ENCODE measurements around the gene FLT3.

The FLT3 gene

GRCh38 chr13:28128030-28128429 lies 27.7 kb upstream of the FLT3 start:
- TF ChIP-seq CTCF (IDR thresholded peaks at IDR 0.05; ENCODE audit: low read depth, low read length), result no peak
- TF ChIP-seq POLR2A (IDR thresholded peaks at IDR 0.05; ENCODE audit: extremely low read depth, insufficient read length), result no peak
- TF ChIP-seq MAX (IDR thresholded peaks at IDR 0.05; ENCODE audit: low read depth, low read length), result no peak
- no peak for TF ChIP-seq MYC (IDR thresholded peaks at IDR 0.05; ENCODE audit: low read depth, low read length)
- no peak for DNase-seq (ENCODE audit: low read depth)
- no peak overlapping the region for H3K4me3 ChIP-seq (ENCODE audit: low read depth, low read length)

- no peak for DNase-seq (ENCODE audit: low read depth)
- no peak overlapping the region for H3K4me3 ChIP-seq (ENCODE audit: low read depth, low read length)
- no peak for TF ChIP-seq POLR2A (IDR thresholded peaks at IDR 0.05; ENCODE audit: extremely low read depth, insufficient read length)
- TF ChIP-seq CTCF (IDR thresholded peaks at IDR 0.05; ENCODE audit: low read depth, low read length), result no peak
These were observed 20.8 kb upstream of the FLT3 start for GRCh38 chr13:28121224-28121623.

GRCh38 chr13:28120317-28120716 lies 19.9 kb upstream of the FLT3 start:
- TF ChIP-seq MAX (IDR thresholded peaks at IDR 0.05; ENCODE audit: low read depth, low read length) (no peak), POLR2A (IDR thresholded peaks at IDR 0.05; ENCODE audit: extremely low read depth, insufficient read length) (no peak), MYC (IDR thresholded peaks at IDR 0.05; ENCODE audit: low read depth, low read length) (no peak), CTCF (IDR thresholded peaks at IDR 0.05; ENCODE audit: low read depth, low read length) (no peak)
- H3K4me3 ChIP-seq (ENCODE audit: low read depth, low read length), result no peak overlapping the region
- no peak for DNase-seq (ENCODE audit: low read depth)

GRCh38 chr13:28117689-28118377 lies 17.5 kb upstream of the FLT3 start:
- no peak overlapping the region for H3K4me3 ChIP-seq (ENCODE audit: low read depth, low read length)
- DNase-seq (ENCODE audit: low read depth), result peak; percentile 16
- TF ChIP-seq POLR2A (IDR thresholded peaks at IDR 0.05; ENCODE audit: extremely low read depth, insufficient read length) (no peak), CTCF (IDR thresholded peaks at IDR 0.05; ENCODE audit: low read depth, low read length) (no peak), MAX (IDR thresholded peaks at IDR 0.05; ENCODE audit: low read depth, low read length) (no peak), MYC (IDR thresholded peaks at IDR 0.05; ENCODE audit: low read depth, low read length) (no peak)

- no peak for DNase-seq (ENCODE audit: low read depth)
- no peak overlapping the region for H3K4me3 ChIP-seq (ENCODE audit: low read depth, low read length)
- no peak for TF ChIP-seq MAX (IDR thresholded peaks at IDR 0.05; ENCODE audit: low read depth, low read length)
These were observed 16.4 kb upstream of the FLT3 start for GRCh38 chr13:28116736-28117135.

GRCh38 chr13:28110414-28110813 lies 10.0 kb upstream of the FLT3 start:
- H3K4me3 ChIP-seq (ENCODE audit: low read depth, low read length), result no peak overlapping the region
- no peak for DNase-seq (ENCODE audit: low read depth)
- no peak for TF ChIP-seq POLR2A (IDR thresholded peaks at IDR 0.05; ENCODE audit: extremely low read depth, insufficient read length)
- no peak for TF ChIP-seq MYC (IDR thresholded peaks at IDR 0.05; ENCODE audit: low read depth, low read length)
- no peak for TF ChIP-seq CTCF (IDR thresholded peaks at IDR 0.05; ENCODE audit: low read depth, low read length)
- no peak for TF ChIP-seq MAX (IDR thresholded peaks at IDR 0.05; ENCODE audit: low read depth, low read length)
